Heart left ventricle (tissue), 16 donors: ENCODE data around the gene INPP4B. TPM values are rescaled to one million over a fixed set of nuclear protein-coding genes. Genes with fewer than 3 reads are reported as not detected.

Experiments used
- ATAC-seq, 4 donors: fragments of 200-7000 bp; cut with Tn5 transposase; one replicate each; pipeline ENCODE4 v1.9.1; 2020 to 2022; ENCODE audit warnings: moderate library complexity in 4 of 4, mild to moderate bottlenecking in 3 of 4, moderate number of reproducible peaks in 1 of 4
- DNase-seq, 5 donors: peaks; one replicate each; pipeline ENCODE4 v3.0.0-alpha.2; 2020
- H3K27ac ChIP-seq, 12 donors: fragments of 200-600 bp; sonication (generic) in 4 of 12; one replicate each; pipeline versions ENCODE4 v1.5.0 to v1.8.0; 2016 to 2022; ENCODE audit warnings: mild to moderate bottlenecking in 2 of 12
- H3K27me3 ChIP-seq, 9 donors: fragments of 200-600 bp; sonication (generic) in 2 of 9; one replicate each; pipeline versions ENCODE4 v1.5.1 to v1.8.0; 2016 to 2022; ENCODE audit warnings: mild to moderate bottlenecking in 3 of 9
- H3K36me3 ChIP-seq, 9 donors: fragments of 200-600 bp; sonication (generic) in 2 of 9; one replicate each; pipeline versions ENCODE4 v1.5.0 to v1.8.0; 2018 to 2022; ENCODE audit warnings: mild to moderate bottlenecking in 2 of 9
- H3K4me1 ChIP-seq, 12 donors: fragments of 200-600 bp; sonication (generic) in 4 of 12; one replicate each; pipeline versions ENCODE4 v1.5.0 to v1.8.0; 2016 to 2022; ENCODE audit warnings: mild to moderate bottlenecking in 3 of 12
- H3K4me3 ChIP-seq, 12 donors: fragments of 200-600 bp; sonication (generic) in 4 of 12; one replicate each; pipeline versions ENCODE4 v1.5.0 to v1.8.0; 2017 to 2022; ENCODE audit warnings: mild to moderate bottlenecking in 9 of 12, moderate library complexity in 4 of 12
- H3K9me3 ChIP-seq, 12 donors: fragments of 200-600 bp; sonication (generic) in 4 of 12; one replicate each; pipeline versions ENCODE4 v1.5.0 to v1.8.0; 2016 to 2022; ENCODE audit warnings: mild to moderate bottlenecking in 1 of 12
- POLR2A ChIP-seq, 2 donors: fragments of 450-650 bp; IDR thresholded peaks; one replicate each; pipeline ENCODE4 v1.6.1; 2017; ENCODE audit warnings: antibody characterized with exemption in 2 of 2, mild to moderate bottlenecking in 2 of 2, moderate library complexity in 2 of 2
- WGBS, 4 donors: extraction: QIAGEN DNeasy Blood & Tissue Kit in 2 of 4; methylation state at CpG; one replicate each; pipeline versions ENCODE4 v1.1.5 to v1.1.7; 2013 to 2018; 5-methylcytosine and 5-hydroxymethylcytosine counted together
- intact Hi-C, 10 donors: fragments of 100-400 bp; cut with DNase I; formaldehyde crosslinking; loops; one replicate each; pipeline versions ENCODE4 v1.11.1 to v1.14.2; 2022
- polyA plus RNA-seq, 2 donors: library from polyadenylated mRNA; stranded (reverse); fragments of 200-250 nt; gene quantifications; one replicate each; pipeline ENCODE4 v1.2.3, GENCODE V29; 2013
- total RNA-seq, 9 donors: library from RNA; depleted of rRNA in 2 of 9; stranded (reverse); fragments of >200 nt in 2 of 9; fragmentation: NEBNext Ultra II Directional in 3 of 9; extraction: Animal tissue kit (Norgen Biotek cat#: 25700) in 3 of 9; gene quantifications; one replicate each; pipeline versions ENCODE4 v1.1.0 to v1.2.4, GENCODE V29; 2016 to 2023
- TF ChIP-seq, protein P1 (sequence below), 12 donors: fragments of 200-600 bp; sonication (generic) in 4 of 12; IDR thresholded peaks; one replicate each; pipeline versions ENCODE4 v1.5.0 to v1.8.0; 2018 to 2022; ENCODE audit warnings: antibody characterized with exemption in 12 of 12, mild to moderate bottlenecking in 5 of 12
- donor health status: ischemic (EF 13 %, LVEDD 7.1; RV severe dilation, severe dysfunction).
- donor health status: healthy with polysubstance abuse.
- donor health status: DM: no; HTN: yes; CAD: no.
- donor health status: DM: no; HTN: no; CAD: no.
- donor health status: ischemic (EF 25% LVEDD 6.9; RV normal size, moderate dysfunction).
- donor health status: ischemic (EF 25% LVEDD 5.7; RV mildly dilated, moderate dysfunction).
- donor health status: healthy.
- donor health status: DM: yes; HTN: yes; CAD: no.
- donor health status: ischemic (EF 35%, LVEDD 5.7; RV mildly dilated, moderate dysfunction).
- donor health status: nonischemic (EF 11% LVEDD 7.7; RV severe dilation, severe dysfunction).
- donor health status: DM: yes; HTN: yes; CAD: no.
- donor health status: PGD.
- donor health status: ischemic (EF 29% LVEDD 5.4; RV normal size, mild dysfunction).
- donor health status: nonischemic (EF 23%, LVEDD 6.1; RV moderate dilation, normal function).

Gene INPP4B
- total and polyA plus RNA-seq, 11 donors = 5.5 to 128 (median 39.1) TPM

DNA sequence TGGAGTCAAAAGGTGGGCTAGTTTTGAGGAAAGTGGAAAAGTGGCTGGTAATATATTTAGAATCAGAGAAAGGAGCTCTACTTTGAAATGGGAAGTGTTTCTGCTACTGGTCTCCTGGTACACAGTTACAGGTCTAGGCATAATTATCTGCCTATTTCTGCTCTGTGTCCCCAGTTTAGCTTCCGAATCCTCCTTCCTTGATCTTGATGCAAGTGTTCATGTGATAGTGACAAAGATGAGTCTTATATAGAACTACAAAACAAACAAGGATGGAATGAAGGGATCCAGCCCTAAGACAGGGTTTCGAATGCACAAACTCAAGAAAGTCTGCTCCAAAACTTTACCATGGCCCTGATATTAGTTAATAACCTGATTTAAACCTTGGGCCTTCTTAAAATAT lies 580.2 kb downstream of the INPP4B start:
- 70 to 80% (median 78%) methylated on average over 2 of the region's 2 CpGs for WGBS, 4 donors
- DNase-seq = no peak
- H3K4me3 ChIP-seq = no peak overlapping the region
- H3K4me1 ChIP-seq = peaks cover 0 to 36% (median 13%) of the 10 kb centered on the region in 12 donors
- TF ChIP-seq, protein P1, sequence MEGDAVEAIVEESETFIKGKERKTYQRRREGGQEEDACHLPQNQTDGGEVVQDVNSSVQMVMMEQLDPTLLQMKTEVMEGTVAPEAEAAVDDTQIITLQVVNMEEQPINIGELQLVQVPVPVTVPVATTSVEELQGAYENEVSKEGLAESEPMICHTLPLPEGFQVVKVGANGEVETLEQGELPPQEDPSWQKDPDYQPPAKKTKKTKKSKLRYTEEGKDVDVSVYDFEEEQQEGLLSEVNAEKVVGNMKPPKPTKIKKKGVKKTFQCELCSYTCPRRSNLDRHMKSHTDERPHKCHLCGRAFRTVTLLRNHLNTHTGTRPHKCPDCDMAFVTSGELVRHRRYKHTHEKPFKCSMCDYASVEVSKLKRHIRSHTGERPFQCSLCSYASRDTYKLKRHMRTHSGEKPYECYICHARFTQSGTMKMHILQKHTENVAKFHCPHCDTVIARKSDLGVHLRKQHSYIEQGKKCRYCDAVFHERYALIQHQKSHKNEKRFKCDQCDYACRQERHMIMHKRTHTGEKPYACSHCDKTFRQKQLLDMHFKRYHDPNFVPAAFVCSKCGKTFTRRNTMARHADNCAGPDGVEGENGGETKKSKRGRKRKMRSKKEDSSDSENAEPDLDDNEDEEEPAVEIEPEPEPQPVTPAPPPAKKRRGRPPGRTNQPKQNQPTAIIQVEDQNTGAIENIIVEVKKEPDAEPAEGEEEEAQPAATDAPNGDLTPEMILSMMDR (IDR thresholded peaks at IDR 0.05) = no peak
- TF ChIP-seq POLR2A (IDR thresholded peaks at IDR 0.05) = no peak
- ATAC-seq = peak in 2 of 4 donors; percentile 16 to 25
- no peaks in the 10 kb centered on the region for H3K9me3 ChIP-seq
- H3K27me3 ChIP-seq = no peaks in the 10 kb centered on the region
- peak overlapping the region; percentile 43 to 89 (median 76) for H3K27ac ChIP-seq
- H3K36me3 ChIP-seq = peaks cover 0 to 8% (median 0%) of the 10 kb centered on the region in 9 donors
- intact Hi-C loops = loop anchor here in 1 of 10 donors (10.0 kb wide), 1 partner anchor 579 kb away; the partner anchor contains the start of gene INPP4B

DNA sequence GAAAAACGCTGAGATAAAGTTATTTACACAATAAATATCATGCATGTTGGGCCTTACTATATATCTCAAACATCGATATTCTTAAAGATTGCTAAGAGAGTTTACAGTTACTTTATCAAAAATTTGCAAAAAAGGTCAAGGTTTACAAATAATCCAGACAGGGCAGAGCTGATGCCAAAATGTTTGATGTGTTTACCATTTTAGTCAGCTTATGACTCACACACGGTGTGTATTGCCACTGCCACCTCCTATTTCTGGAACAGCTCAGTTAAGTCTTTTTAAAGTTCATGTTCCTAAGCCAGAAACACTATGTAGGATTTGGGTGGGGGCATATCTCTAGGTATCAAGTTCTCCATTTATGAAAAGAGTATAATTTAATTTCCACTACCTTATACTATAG lies 580.6 kb downstream of the INPP4B start:
- intact Hi-C loops = loop anchor here in 1 of 10 donors (10.0 kb wide), 1 partner anchor 579 kb away; the partner anchor contains the start of gene INPP4B
- H3K36me3 ChIP-seq = peaks cover 0 to 8% (median 0%) of the 10 kb centered on the region in 9 donors
- TF ChIP-seq, protein P1 (IDR thresholded peaks at IDR 0.05) = no peak
- no peak for TF ChIP-seq POLR2A (IDR thresholded peaks at IDR 0.05)
- peak in 4 of 5 donors; percentile 24 to 32 (median 28) for DNase-seq
- peak overlapping the region in 2 of 12 donors; percentile 4 to 6 for H3K4me3 ChIP-seq
- peak overlapping the region; percentile 49 to 89 (median 76) for H3K27ac ChIP-seq
- WGBS, 4 donors = 39 to 49% (median 42%) methylated on average over 3 of the region's 3 CpGs
- peak; percentile 84 to 94 (median 92) for ATAC-seq
- peaks cover 0 to 37% (median 13%) of the 10 kb centered on the region in 12 donors for H3K4me1 ChIP-seq
- H3K9me3 ChIP-seq = no peaks in the 10 kb centered on the region
- no peaks in the 10 kb centered on the region for H3K27me3 ChIP-seq

DNA sequence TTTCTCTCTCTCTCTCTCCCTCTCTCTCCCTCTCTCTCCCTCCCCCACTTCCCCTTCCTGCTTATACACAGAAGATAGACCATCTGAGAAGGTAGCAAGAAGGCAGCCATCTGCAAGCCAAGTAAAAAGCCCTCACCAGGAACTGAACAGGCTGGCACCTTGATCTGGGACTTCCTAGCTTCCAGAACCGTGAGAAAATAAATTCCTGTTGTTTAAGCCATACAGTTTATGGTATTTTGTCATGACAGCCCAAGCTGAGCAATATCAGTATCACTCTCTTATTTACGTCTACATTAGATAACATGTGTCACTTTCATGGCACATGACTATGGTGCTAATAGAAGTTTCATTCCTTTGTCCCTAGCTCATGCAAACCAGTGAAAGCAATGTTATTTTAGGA lies 581.1 kb downstream of the INPP4B start:
- H3K4me3 ChIP-seq = peak overlapping the region in 2 of 12 donors; percentile 4 to 6
- H3K27me3 ChIP-seq = no peaks in the 10 kb centered on the region
- WGBS, 4 donors = 35 to 50% (median 44%) methylated on average over 2 of the region's 2 CpGs
- H3K36me3 ChIP-seq = peaks cover 0 to 5% (median 0%) of the 10 kb centered on the region in 9 donors
- H3K27ac ChIP-seq = peak overlapping the region; percentile 49 to 89 (median 76)
- intact Hi-C loops = loop anchor here in 1 of 10 donors (10.0 kb wide), 1 partner anchor 580 kb away; the partner anchor contains the start of gene INPP4B
- H3K9me3 ChIP-seq = no peaks in the 10 kb centered on the region
- TF ChIP-seq, protein P1 (IDR thresholded peaks at IDR 0.05) = no peak
- TF ChIP-seq POLR2A (IDR thresholded peaks at IDR 0.05) = no peak
- peak in 2 of 5 donors; percentile 16 to 18 for DNase-seq
- peaks cover 0 to 37% (median 13%) of the 10 kb centered on the region in 12 donors for H3K4me1 ChIP-seq
- ATAC-seq = peak; percentile 80 to 95 (median 86)

DNA sequence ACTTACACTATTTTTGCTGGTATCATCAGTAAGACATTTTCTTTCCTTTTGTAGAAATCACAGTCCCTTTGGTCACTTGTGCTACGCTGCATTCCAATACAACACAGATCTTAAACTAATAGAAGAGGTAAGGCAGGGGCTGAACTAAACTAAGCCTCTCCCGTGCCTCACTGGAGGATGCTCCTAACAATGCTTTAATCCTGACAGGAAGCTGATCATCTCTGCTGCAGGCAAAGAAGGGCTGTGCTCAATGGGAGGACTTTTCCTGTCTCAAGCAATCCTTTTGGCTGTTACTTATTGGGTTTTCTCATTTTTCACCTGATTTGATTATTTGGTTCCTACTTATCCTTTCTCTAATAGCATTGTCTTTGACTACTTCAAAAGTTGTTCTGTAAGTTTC lies 583.1 kb downstream of the INPP4B start:
- WGBS, 4 donors = 61 to 67% (median 63%) methylated on average over 2 of the region's 2 CpGs
- H3K36me3 ChIP-seq = peaks cover 0 to 8% (median 0%) of the 10 kb centered on the region in 9 donors
- intact Hi-C loops = loop anchor here in 1 of 10 donors (10.0 kb wide), 1 partner anchor 582 kb away; the partner anchor contains the start of gene INPP4B

More for the DNA sequence above, 583.1 kb downstream of the INPP4B start:
- TF ChIP-seq POLR2A (IDR thresholded peaks at IDR 0.05) = no peak
- TF ChIP-seq, protein P1 (IDR thresholded peaks at IDR 0.05) = no peak
- Histone ChIP-seq H3K27me3 (no peaks in the 10 kb centered on the region), H3K4me3 (no peak overlapping the region), H3K9me3 (no peaks in the 10 kb centered on the region), H3K4me1 (peaks cover 0 to 37% (median 13%) of the 10 kb centered on the region in 12 donors), H3K27ac (peak overlapping the region in 2 of 12 donors; percentile 20 to 65)
- ATAC-seq = no peak
- DNase-seq = no peak
